Measurements from ENCODE around the gene DNAH12.

Gene DNAH12

GRCh38 chr3:57538465-57538864, 5.7 kb downstream of the DNAH12 start:
- Histone ChIP-seq H3K9me2 (replicated peaks; ENCODE audit: control insufficient read depth, low read length) (no peaks in the 10 kb centered on the region), H3K27ac (ENCODE audit: low read depth, low read length) (no peak overlapping the region), H3K9me3 (ENCODE audit: control insufficient read depth, insufficient read depth, low read length) (no peaks in the 10 kb centered on the region), H3K27me3 (ENCODE audit: control insufficient read depth, low read length) (no peaks in the 10 kb centered on the region), H3K4me3 (ENCODE audit: low read length) (no peak overlapping the region), H3F3A (ENCODE audit: control insufficient read depth, insufficient read depth) (no peaks in the 10 kb centered on the region), H3K36me3 (ENCODE audit: control insufficient read depth, low read length) (no peaks in the 10 kb centered on the region), H3K4me2 (ENCODE audit: low read length) (no peak overlapping the region), H3K79me2 (ENCODE audit: control insufficient read depth, low read length) (no peaks in the 10 kb centered on the region), H4K20me1 (ENCODE audit: control insufficient read depth, insufficient read depth, low read depth, low read length) (no peaks in the 10 kb centered on the region), H3K4me1 (ENCODE audit: control insufficient read depth, low read length) (no peaks in the 10 kb centered on the region)
- no peak for TF ChIP-seq EZH2phosphoT487 (IDR thresholded peaks at IDR 0.05; ENCODE audit: borderline replicate concordance, low read length)
- TF ChIP-seq CTCF (IDR thresholded peaks at IDR 0.05; ENCODE audit: low read depth, low read length, poor library complexity, severe bottlenecking) = no peak

GRCh38 chr3:57530071-57530608, 14.0 kb downstream of the DNAH12 start:
- no peaks in the 10 kb centered on the region for H3K9me3 ChIP-seq (ENCODE audit: control insufficient read depth, insufficient read depth, low read length)
- H3F3A ChIP-seq (ENCODE audit: control insufficient read depth, insufficient read depth) = no peaks in the 10 kb centered on the region
- H3K79me2 ChIP-seq (ENCODE audit: control insufficient read depth, low read length) = no peaks in the 10 kb centered on the region
- no peaks in the 10 kb centered on the region for H3K9me2 ChIP-seq (replicated peaks; ENCODE audit: control insufficient read depth, low read length)
- H3K27me3 ChIP-seq (ENCODE audit: control insufficient read depth, low read length) = no peaks in the 10 kb centered on the region
- TF ChIP-seq EZH2phosphoT487 (IDR thresholded peaks at IDR 0.05; ENCODE audit: borderline replicate concordance, low read length) (no peak), CTCF (IDR thresholded peaks at IDR 0.05; ENCODE audit: low read depth, low read length, poor library complexity, severe bottlenecking) (no peak)
- no peak overlapping the region for H3K27ac ChIP-seq (ENCODE audit: low read depth, low read length)
- no peaks in the 10 kb centered on the region for H4K20me1 ChIP-seq (ENCODE audit: control insufficient read depth, insufficient read depth, low read depth, low read length)
- H3K4me1 ChIP-seq (ENCODE audit: control insufficient read depth, low read length) = no peaks in the 10 kb centered on the region
- no peaks in the 10 kb centered on the region for H3K36me3 ChIP-seq (ENCODE audit: control insufficient read depth, low read length)
- H3K4me2 ChIP-seq (ENCODE audit: low read length) = no peak overlapping the region
- no peak overlapping the region for H3K4me3 ChIP-seq (ENCODE audit: low read length)

DNA sequence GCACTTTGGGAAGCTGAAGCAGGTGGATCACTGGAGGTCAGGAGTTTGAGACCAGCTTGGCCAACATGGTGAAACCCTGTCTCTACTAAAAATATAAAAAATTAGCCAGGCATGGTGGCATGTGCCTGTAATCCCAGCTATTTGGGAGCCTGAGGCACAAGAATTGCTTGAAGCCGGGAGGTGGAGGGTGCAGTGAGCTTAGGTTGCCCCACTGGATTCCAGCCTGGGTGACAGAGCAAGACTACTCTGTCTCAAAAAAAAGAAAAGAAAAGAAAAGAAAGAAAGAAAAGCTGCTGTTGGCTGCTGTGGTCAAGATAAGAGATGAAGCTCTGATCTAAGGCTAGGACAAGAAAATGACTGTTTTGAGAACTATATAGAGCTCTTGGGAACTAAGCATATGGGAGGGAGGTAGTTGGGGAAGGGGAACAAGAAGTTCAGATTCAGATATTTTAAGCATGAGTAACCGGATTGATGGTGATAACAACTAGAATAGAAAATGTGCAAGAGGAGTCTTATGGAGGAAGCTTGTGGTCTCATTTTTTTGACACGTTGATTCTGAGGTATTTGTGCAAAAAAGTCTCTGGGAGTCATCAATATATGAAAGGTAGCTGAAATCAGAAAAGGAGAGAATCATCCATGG, 25.7 kb downstream of the DNAH12 start:
- Histone ChIP-seq H3K9me2 (replicated peaks; ENCODE audit: control insufficient read depth, low read length) (no peaks in the 10 kb centered on the region), H3K4me3 (ENCODE audit: low read length) (no peak overlapping the region), H3K27ac (ENCODE audit: low read depth, low read length) (no peak overlapping the region), H3K27me3 (ENCODE audit: control insufficient read depth, low read length) (no peaks in the 10 kb centered on the region), H3K4me1 (ENCODE audit: control insufficient read depth, low read length) (no peaks in the 10 kb centered on the region; the same call in 1 of the 2 replicates), H4K20me1 (ENCODE audit: control insufficient read depth, insufficient read depth, low read depth, low read length) (no peaks in the 10 kb centered on the region), H3K79me2 (ENCODE audit: control insufficient read depth, low read length) (no peaks in the 10 kb centered on the region), H3K36me3 (ENCODE audit: control insufficient read depth, low read length) (no peaks in the 10 kb centered on the region), H3F3A (ENCODE audit: control insufficient read depth, insufficient read depth) (no peaks in the 10 kb centered on the region), H3K4me2 (ENCODE audit: low read length) (no peak overlapping the region), H3K9me3 (ENCODE audit: control insufficient read depth, insufficient read depth, low read length) (no peaks in the 10 kb centered on the region)
- no peak for TF ChIP-seq CTCF (IDR thresholded peaks at IDR 0.05; ENCODE audit: low read depth, low read length, poor library complexity, severe bottlenecking)
- no peak for TF ChIP-seq EZH2phosphoT487 (IDR thresholded peaks at IDR 0.05; ENCODE audit: borderline replicate concordance, low read length)

Measured in DOHH2 (cell line).